GM23338 (cell line): ENCODE measurements around the gene ADD1. TPM values are rescaled to one million over a fixed set of nuclear protein-coding genes. Genes with fewer than 3 reads are reported as not detected.

Experiments used
- ATAC-seq: fragments of 200-7000 bp; cut with Tn5 transposase; 3 replicates; pipeline ENCODE4 v1.9.1; 2020
- DNase-seq: peaks from one replicate; pipeline ENCODE4 v3.0.0-alpha.2; 2015; ENCODE audit warnings: low spot score
- H2AFZ ChIP-seq: fragments of 200-600 bp; sonication (generic); 2 replicates; pipeline ENCODE4 v1.8.0; 2016; ENCODE audit warnings: antibody characterized with exemption, mild to moderate bottlenecking, moderate library complexity
- H3F3A ChIP-seq: fragments of 200-600 bp; sonication (generic); replicated peaks from 2 replicates; pipeline ENCODE4 v1.8.0; 2017; ENCODE audit warnings: antibody characterized with exemption, mixed run types, low read depth
- H3K27ac ChIP-seq: fragments of 200-600 bp; sonication (generic); 2 replicates; pipeline ENCODE4 v1.6.1; 2016; ENCODE audit warnings: low read depth
- H3K27me3 ChIP-seq: fragments of 200-600 bp; sonication (generic); 2 replicates; pipeline ENCODE4 v1.8.0; 2016; ENCODE audit warnings: mild to moderate bottlenecking, mixed run types, moderate library complexity; ENCODE audit not compliant: insufficient read depth
- H3K36me3 ChIP-seq: fragments of 200-600 bp; sonication (generic); 2 replicates; pipeline ENCODE4 v1.8.0; 2016; ENCODE audit warnings: mild to moderate bottlenecking; ENCODE audit not compliant: insufficient read depth
- H3K4me1 ChIP-seq: fragments of 200-600 bp; sonication (generic); 2 replicates; pipeline ENCODE4 v1.8.0; 2016; ENCODE audit warnings: mild to moderate bottlenecking, moderate library complexity; ENCODE audit not compliant: insufficient read depth
- H3K4me2 ChIP-seq: fragments of 200-600 bp; sonication (generic); 2 replicates; pipeline ENCODE4 v1.7.1; 2017; ENCODE audit warnings: mixed run types
- H3K4me3 ChIP-seq: fragments of 200-600 bp; sonication (generic); 2 replicates; pipeline ENCODE4 v1.6.1; 2016; ENCODE audit warnings: mixed run types
- H3K79me2 ChIP-seq: fragments of 200-600 bp; sonication (generic); replicated peaks from 2 replicates; pipeline ENCODE4 v1.8.0; 2017; ENCODE audit warnings: mild to moderate bottlenecking; ENCODE audit not compliant: insufficient read depth
- H3K9me2 ChIP-seq: fragments of 200-600 bp; sonication (generic); 2 replicates; pipeline ENCODE4 v1.8.0; 2017; ENCODE audit not compliant: insufficient read depth
- H4K20me1 ChIP-seq: fragments of 200-600 bp; sonication (generic); replicated peaks from 2 replicates; pipeline ENCODE4 v1.8.0; 2017; ENCODE audit warnings: mild to moderate bottlenecking; ENCODE audit not compliant: insufficient read depth
- H3K27ac Mint-ChIP-seq: 2 replicates; pipeline ENCODE4 v1.8.0; 2020; ENCODE audit warnings: inconsistent platforms, mild to moderate bottlenecking, moderate library complexity, mixed read lengths
- H3K27me3 Mint-ChIP-seq: 3 replicates; pipeline ENCODE4 v1.8.0; 2022; ENCODE audit warnings: low read depth, mild to moderate bottlenecking, moderate library complexity, mixed read lengths, inconsistent platforms; ENCODE audit not compliant: insufficient read depth, poor library complexity
- H3K36me3 Mint-ChIP-seq: 3 replicates; pipeline ENCODE4 v1.8.0; 2021; ENCODE audit warnings: low read depth, mild to moderate bottlenecking, inconsistent platforms, moderate library complexity, mixed read lengths
- H3K4me1 Mint-ChIP-seq: 3 replicates; pipeline ENCODE4 v1.8.0; 2020; ENCODE audit warnings: mild to moderate bottlenecking, inconsistent platforms, mixed read lengths
- H3K4me3 Mint-ChIP-seq: 3 replicates; pipeline ENCODE4 v1.8.0; 2021; ENCODE audit warnings: moderate library complexity, mild to moderate bottlenecking, inconsistent platforms, mixed read lengths
- H3K9me3 Mint-ChIP-seq: 3 replicates; pipeline ENCODE4 v1.8.0; 2020; ENCODE audit warnings: moderate library complexity, mild to moderate bottlenecking, inconsistent platforms, mixed read lengths
- ETS1 ChIP-seq: IDR thresholded peaks from 2 replicates; pipeline ENCODE4 v1.6.1; 2016; ENCODE audit warnings: antibody characterized with exemption
- EZH2 ChIP-seq: fragments of 200-600 bp; sonication (generic); IDR thresholded peaks from one replicate; pipeline ENCODE4 v1.8.0; 2017; ENCODE audit warnings: antibody characterized with exemption, mild to moderate bottlenecking, low read depth; ENCODE audit not compliant: unreplicated experiment
- NANOG ChIP-seq: IDR thresholded peaks from 2 replicates; pipeline ENCODE4 v1.6.1; 2016; ENCODE audit warnings: antibody characterized with exemption, borderline replicate concordance
- REST ChIP-seq: IDR thresholded peaks from one replicate; pipeline ENCODE4 v1.6.1; 2018; ENCODE audit warnings: antibody characterized with exemption; ENCODE audit not compliant: unreplicated experiment
- polyA plus RNA-seq: library from polyadenylated mRNA; unstranded; fragments of >200 nt; fragmentation: Nextera tagmentation; extraction: Ambion mirVana; gene quantifications from 2 replicates; pipeline ENCODE4 v1.2.1, GENCODE V29; 2016
- total RNA-seq: library from RNA; depleted of rRNA; stranded (reverse); fragments of >200 nt; shearing (Covaris generic); gene quantifications from 2 replicates; pipeline ENCODE4 v1.2.3, GENCODE V29; 2014

The ADD1 gene
- total and polyA plus RNA-seq, 2 experiments from 2014 or later, result 126 to 144 TPM

GRCh38 chr4:2802618-2803531 lies 40.8 kb upstream of the ADD1 start (continued):
- no peak for TF ChIP-seq REST
- TF ChIP-seq EZH2, result no peak

- H3K9me3 Mint-ChIP-seq, result no peaks in the 10 kb centered on the region
- H3K27ac Mint-ChIP-seq, result no peak overlapping the region
- no peaks in the 10 kb centered on the region for H3K9me2 ChIP-seq
- H3K4me3 Mint-ChIP-seq, result no peak overlapping the region
- H3K4me1 ChIP-seq, result peaks cover 12% of the 10 kb centered on the region; the same call in 1 of the 2 replicates
- H3K36me3 Mint-ChIP-seq, result no peaks in the 10 kb centered on the region
- H3K27me3 ChIP-seq, result no peaks in the 10 kb centered on the region
- no peaks in the 10 kb centered on the region for H4K20me1 ChIP-seq
- no peaks in the 10 kb centered on the region for H3K79me2 ChIP-seq
- H3K4me3 ChIP-seq, result no peak overlapping the region
- H2AFZ ChIP-seq, result no peak overlapping the region
- no peak overlapping the region for H3K4me2 ChIP-seq
- H3F3A ChIP-seq, result peaks cover 6% of the 10 kb centered on the region
- H3K4me1 Mint-ChIP-seq, result peaks cover 11% of the 10 kb centered on the region; the same call in 2 of the 3 replicates
- no peak overlapping the region for H3K27ac ChIP-seq
- no peaks in the 10 kb centered on the region for H3K36me3 ChIP-seq
- ATAC-seq (no peak), DNase-seq (no peak)
- peaks cover 3% of the 10 kb centered on the region for H3K27me3 Mint-ChIP-seq
- no peak for TF ChIP-seq NANOG
- no peak for TF ChIP-seq ETS1
- no peak for TF ChIP-seq REST
These were observed 39.8 kb upstream of the ADD1 start for GRCh38 chr4:2803624-2804448.
